NCI-H187 treated with DMSO at 0.1 percent for 48 hours (cell line): ENCODE results near the gene NLK.
"Not testable (repeated sequence)": the region's sequence is repeated elsewhere in the genome, so short reads cannot be mapped to it uniquely, and the experiment has no call there.

Source experiments
- DNase-seq: peaks from one replicate; lab custom pipeline; 2025; lab: John Stamatoyannopoulos, UW

The NLK gene

GRCh38 chr17:28042657-28042720, at the start of gene NLK:
TSS of gene NLK (plus strand) at chr17:28042677. CDS start at chr17:28042874, 197 bp downstream.
- DNase-seq: no peak

DNA sequence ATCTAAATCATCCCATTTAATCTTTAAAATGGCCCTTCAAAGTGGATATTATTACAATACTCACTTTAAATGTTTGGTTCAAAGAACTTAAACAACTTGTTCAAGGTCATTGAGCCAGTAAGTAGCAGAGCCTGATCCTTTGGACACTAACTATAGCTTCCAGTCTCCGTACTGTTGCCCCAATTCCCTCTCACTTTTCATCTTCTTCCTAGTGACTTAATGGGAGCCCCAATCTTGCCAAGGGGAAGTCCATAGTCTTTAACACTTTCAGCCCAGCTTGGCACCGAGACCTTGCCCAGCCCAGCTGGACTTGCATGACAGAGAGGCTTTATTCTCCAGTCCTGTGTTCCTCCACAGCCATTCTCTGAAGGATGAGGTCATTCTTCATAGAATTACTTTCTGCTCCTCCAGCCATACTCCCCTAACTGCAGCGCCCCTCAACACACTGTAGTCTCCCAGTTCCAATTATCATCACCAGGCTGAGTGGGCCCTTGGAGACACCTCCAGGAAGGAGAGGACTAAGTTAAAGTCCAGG, 49.2 kb upstream of the NLK start:
- no peak for DNase-seq

DNA sequence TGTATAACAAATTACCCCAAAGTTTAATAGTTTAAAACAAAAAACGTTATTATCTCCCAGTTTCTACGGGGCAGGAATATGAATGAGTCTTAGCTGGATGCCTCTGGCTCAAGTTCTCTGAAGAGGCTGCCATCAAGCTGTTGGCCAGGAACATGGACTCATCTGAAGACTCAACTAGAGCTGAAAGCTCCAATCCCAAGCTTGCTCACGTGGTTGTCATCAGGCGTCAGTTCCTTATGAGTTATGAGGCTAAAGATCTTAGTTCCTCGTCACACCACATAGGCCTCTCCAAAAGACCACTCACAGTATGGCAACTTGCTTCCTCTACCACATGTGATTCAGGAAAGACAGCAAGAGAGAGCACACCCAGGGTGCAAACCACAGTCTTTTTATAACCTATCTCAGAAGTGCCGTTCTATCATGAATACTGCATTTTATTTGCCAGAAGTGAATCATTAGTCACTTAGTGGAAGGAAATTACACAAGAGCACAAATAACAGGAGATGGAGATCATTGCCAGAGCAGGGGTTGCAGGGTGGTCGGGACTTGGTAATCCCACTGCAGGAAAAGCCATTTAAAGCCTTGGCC, 48.7 kb upstream of the NLK start:
- no peak for DNase-seq

DNA sequence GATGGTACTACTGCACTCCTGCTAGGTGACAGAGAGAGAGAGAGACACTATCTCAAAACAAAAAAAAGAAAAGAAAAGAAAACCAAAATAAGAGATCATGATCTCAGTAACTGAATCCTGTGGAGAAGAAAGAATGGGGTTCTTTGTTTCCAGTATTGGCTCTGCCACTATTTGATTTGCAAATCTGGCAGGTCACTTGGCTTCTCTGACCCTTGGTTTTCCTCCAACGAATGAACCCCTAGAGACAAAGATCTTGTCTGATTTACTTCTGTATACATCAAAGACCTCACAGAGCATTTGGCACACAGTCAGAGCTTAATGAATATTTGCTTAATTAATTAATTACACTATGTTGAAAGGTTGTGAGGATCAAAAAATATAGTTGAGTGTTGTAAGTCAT, 47.9 kb upstream of the NLK start:
- DNase-seq: no peak

DNA sequence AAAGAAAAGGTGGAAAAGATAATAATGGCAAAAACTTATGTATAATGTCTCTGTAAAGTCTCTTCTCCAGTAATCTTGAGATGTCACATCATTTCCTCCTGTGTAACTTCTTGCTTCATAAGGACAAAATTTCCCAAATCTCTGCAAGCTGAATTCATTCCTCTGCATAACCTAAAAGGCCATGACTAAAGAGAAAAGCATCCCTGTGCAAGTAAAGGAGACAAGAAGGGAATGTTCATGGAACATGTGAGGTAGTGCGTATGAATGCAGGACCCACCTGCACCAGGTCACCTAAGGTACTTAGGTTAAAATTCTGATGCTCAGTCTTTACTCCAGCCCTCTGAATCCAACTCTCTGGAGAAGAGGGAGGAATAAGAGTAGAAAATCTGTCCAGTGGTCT, 46.9 kb upstream of the NLK start:
- no peak for DNase-seq

- DNase-seq: no peak
Measured at GRCh38 chr17:27996202-27997043, 46.1 kb upstream of the NLK start.

GRCh38 chr17:27997044-27997401, 45.5 kb upstream of the NLK start:
- DNase-seq: no peak

- DNase-seq: no peak
Measured at GRCh38 chr17:27997522-27997921, 45.0 kb upstream of the NLK start.

DNA sequence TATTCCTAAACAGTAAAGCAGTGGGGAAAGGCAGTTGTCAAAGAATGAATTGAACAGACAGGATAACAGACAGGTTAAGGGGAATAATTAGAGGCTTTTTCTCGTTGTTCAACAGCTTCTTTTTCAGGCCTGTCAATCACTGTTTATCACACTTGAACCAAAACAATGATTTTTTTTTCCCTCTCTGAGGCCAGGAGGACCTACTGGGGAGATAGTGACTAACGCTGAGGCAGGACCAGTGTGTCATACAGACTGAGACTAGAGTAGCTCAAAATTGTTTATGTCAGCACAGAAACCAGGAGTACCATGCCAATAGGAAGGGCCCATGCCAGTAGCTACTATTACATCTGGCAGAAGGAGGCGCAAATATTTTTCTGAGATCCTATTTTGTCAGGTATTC, 41.3 kb upstream of the NLK start:
- DNase-seq: no peak

- no peak for DNase-seq
Measured at GRCh38 chr17:28004344-28004743, 38.1 kb upstream of the NLK start.

- not testable (repeated sequence) for DNase-seq
Measured at GRCh38 chr17:28007925-28008324, 34.6 kb upstream of the NLK start.

DNA sequence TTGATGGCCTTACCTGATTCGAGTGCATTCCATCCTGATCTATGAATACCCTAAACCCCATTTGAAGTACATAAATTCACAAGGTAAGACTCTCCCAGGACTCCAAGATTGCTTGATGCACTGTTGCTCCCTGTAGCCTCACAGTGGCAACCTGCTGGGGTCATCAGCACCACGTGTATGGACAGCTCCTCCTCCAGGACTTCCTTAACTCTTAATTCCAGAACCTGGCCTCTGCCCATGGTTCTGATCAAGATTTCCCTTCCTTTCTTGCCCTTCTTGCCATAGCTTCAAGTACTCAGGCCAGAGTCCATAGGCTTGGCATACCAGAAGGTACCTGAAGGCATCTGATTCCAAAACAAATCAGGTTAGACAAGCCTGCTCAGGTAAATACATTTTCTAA, 34.0 kb upstream of the NLK start:
- no peak for DNase-seq

GRCh38 chr17:28010406-28010805, 32.1 kb upstream of the NLK start:
- no peak for DNase-seq

- no peak for DNase-seq
Measured at GRCh38 chr17:28018439-28019070, 23.9 kb upstream of the NLK start.

- no peak for DNase-seq
Measured at GRCh38 chr17:28020515-28020914, 22.0 kb upstream of the NLK start.

GRCh38 chr17:28029044-28029443, 13.4 kb upstream of the NLK start:
- DNase-seq: no peak

- DNase-seq: peak; percentile 72
Measured at GRCh38 chr17:28030386-28030785, 12.1 kb upstream of the NLK start.

DNA sequence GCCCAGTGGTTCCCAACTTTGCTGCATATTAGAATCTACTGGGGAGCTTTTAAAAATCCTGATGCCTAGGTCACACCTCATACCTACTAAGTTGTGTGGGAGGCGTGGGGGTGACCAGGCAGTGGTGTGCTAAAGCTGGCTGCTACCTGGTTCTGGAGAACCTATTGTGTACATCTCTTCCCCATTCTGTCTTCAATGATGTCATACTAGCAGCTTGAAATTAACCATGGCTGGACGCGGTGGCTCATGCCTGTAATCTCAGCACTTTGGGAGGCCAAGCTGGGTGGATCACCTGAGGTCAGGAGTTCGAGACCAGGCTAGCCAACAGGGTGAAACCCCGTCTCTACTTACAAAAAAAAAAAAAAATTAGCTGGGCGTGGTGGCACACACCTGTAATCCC, 11.3 kb upstream of the NLK start:
- no peak for DNase-seq

DNA sequence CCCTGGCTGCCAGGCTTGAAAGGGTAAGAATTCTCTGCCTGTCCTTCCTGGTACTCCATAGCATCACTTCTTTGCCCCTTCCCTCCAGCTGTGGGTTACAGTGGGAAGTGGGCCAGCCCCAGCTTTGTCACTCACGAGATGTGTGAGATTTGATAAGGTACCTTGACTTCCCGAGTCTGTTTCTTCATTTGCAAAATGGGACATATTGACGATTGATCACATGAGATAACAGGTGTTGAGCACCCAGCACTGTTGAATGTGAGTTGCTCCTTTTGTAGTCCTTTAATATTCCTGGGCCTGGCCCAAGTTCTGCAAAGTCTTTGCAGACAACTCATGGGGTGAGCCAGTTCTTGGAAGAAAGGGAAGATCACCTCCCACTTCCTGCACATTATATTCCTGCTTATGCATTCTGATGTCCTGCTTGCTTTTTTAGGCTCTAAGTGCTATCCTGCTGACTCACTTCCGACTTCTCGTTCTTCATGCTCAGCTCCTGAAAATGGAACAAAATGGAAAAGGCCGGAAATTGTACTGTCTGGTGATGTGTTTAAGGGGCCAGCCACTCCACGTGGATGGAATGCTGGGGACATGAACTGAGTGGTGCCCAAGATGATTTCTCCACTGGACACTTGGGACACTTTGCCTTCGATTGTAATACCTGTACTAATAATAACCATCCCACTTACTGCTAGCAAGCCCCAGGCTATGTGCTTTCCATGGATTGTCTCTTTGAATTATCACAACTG, 8.3 kb upstream of the NLK start:
- no peak for DNase-seq

DNA sequence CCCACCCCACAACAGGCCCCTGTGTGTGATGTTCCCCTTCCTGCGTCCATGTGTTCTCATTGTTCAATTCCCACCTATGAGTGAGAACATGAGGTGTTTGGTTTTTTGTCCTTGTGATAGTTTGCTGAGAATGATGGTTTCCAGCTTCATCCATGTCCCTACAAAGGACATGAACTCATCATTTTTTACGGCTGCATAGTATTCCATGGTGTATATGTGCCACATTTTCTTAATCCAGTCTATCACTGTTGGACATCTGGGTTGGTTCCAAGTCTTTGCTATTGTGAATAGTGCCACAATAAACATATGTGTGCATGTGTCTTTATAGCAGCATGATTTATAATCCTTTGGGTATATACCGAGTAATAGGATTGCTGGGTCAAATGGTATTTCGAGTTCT, 7.0 kb upstream of the NLK start:
- DNase-seq: not testable (repeated sequence)

GRCh38 chr17:28035884-28036283, 6.6 kb upstream of the NLK start:
- DNase-seq: not testable (repeated sequence)

DNA sequence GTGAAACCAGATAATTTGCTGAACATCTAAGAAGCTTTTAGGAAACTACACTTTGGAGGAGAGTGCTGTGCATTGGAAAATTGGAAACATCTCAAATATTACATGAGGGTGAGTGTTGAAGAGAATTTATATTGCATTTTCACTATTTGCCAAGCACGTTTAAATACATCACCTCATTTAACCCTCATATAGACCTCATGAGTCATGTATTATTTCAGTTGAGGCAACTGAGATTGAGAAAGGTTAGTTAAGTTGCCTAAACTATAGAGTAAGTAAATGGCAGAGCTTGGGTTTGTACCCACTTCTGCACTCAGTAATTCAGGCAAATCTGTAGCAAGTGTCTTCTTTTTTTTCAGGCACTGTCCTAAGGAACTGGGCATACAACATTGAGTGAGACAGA, 3.7 kb upstream of the NLK start:
- DNase-seq: no peak

DNA sequence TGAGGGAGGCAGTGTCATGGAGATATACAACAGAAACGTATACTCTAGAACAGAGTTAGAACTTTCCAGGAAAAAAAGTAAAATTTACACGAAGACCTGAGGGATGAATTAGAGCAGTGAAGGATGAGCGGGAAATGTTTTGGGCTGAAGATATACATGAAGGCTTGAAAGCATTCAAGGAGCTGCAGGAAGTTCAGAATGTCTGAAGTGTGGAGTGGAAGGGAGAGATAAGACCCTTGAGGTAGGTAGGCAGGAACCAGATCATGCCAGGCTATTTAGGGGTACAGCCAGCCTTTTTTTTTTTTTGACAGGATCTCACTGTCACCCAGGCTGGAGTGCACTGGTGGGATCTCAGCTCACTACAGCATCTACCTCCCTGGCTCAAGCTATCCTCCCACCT, 3.2 kb upstream of the NLK start:
- DNase-seq: no peak
